GM19463 (cell line): Measurements from ENCODE around the gene SLC2A3.
"Not testable (repeated sequence)": the region's sequence is repeated elsewhere in the genome, so short reads cannot be mapped to it uniquely, and the experiment has no call there.

Experiments
- ATAC-seq: cut with Tn5 transposase; IDR thresholded peaks from one replicate; pipeline ENCODE4 v1.9.1; 2021; ENCODE audit warnings: mild to moderate bottlenecking, moderate library complexity; ENCODE audit not compliant: unreplicated experiment

Gene SLC2A3

GRCh38 chr12:7953912-7954311 lies 17.9 kb upstream of the SLC2A3 start:
- ATAC-seq, result not testable (repeated sequence)

DNA sequence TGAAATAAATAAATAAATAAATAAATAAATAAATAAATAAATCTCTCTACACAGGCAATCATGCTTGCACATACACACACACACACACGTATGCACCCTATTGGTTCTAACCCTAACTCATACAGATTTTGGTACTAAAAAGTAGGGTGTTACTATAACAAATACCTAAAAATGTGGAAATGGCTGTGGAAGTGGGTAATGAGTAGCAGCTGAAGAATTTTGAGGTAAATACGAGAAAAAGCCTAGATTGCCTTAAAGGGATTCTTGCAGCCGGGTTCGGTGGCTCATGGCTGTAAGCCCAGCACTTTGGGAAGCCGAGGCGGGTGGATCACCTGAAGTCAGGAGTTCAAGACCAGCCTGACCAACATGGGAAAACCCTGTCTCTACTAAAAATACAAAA lies 15.7 kb upstream of the SLC2A3 start:
- ATAC-seq, result no peak

GRCh38 chr12:7950230-7950943 lies 14.4 kb upstream of the SLC2A3 start:
- not testable (repeated sequence) for ATAC-seq

- no peak for ATAC-seq
Observed at GRCh38 chr12:7948589-7949260, 12.7 kb upstream of the SLC2A3 start.

GRCh38 chr12:7947011-7947410 lies 11.0 kb upstream of the SLC2A3 start:
- ATAC-seq, result no peak

DNA sequence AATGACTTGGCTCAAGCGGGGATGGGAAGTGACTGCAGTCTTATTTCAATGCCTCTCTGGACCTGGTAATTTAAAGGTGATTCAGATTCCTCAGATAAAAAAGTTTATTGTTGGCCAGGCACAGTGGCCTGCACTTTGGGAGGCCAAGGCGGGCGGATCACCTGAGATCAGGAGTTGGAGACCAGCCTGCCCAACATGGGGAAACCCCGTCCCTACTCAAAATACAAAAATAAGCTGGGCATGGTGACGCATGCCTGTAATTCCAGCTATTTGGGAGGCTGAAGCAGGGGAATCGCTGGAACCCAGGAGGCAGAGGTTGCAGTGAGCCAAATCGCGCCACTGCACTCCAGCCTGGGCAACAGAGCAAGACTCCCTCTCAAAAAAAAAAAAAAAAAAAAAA lies 8.8 kb upstream of the SLC2A3 start:
- ATAC-seq, result not testable (repeated sequence)

DNA sequence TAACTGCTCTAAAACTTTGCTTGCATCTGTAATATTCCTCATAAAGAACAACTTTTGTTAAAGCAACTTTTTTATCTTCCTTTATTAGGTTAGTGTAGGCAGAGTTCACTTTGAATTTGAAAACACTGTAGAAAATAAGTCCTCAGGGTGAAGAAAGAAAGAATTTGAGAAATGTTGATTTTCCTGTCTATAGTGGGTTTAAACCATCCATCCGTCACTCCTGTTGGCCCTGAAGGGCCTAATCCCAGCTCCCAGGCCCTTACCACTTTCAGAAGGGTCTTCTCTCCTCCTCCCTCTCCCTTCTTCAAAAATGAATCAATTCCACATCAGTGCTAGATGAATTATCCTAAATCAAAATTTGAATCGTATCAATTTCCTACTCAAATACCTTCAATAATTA lies 4.9 kb upstream of the SLC2A3 start:
- ATAC-seq, result no peak

- ATAC-seq, result no peak
Observed at GRCh38 chr12:7937833-7938506, 2.0 kb upstream of the SLC2A3 start.

GRCh38 chr12:7934889-7935492 lies 996 bp downstream of the SLC2A3 start:
- no peak for ATAC-seq

DNA sequence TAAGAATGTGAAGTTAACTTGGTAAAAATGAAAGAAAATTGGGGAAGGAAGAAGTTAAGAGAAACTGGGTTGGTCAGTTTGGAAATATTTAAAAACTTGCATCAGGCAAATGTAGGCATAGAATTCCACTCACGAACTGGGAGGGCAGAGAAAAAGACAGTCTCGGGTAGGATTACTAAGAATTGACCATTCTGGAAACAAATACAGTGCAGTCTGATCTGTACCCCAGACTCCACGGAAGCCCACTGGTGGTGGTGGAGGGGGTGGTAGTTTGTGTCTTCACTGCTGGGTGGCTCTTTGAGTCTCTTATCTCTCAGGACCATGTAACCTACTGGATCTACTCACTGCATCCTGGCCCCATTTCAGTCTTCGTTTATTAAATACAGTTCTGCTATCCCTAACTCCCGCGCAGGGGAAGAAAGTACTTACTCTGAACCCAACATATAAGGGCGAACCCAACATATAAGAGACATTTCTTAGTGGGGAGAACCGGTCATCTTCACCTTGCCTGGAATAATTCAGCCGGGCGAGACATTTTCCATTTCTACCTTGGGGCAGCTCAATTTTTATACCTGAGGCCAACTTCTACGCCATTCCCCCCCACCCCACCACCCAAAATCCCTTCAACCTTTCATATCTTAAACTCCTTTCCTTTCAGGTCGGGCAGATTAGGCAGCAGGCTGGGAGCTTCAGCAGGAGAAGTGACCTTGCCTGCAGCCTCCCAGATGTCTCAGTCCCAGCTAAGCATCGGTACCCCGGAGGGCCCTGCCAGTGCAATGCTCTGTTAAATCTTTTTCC lies 1.7 kb downstream of the SLC2A3 start:
- no peak for ATAC-seq

DNA sequence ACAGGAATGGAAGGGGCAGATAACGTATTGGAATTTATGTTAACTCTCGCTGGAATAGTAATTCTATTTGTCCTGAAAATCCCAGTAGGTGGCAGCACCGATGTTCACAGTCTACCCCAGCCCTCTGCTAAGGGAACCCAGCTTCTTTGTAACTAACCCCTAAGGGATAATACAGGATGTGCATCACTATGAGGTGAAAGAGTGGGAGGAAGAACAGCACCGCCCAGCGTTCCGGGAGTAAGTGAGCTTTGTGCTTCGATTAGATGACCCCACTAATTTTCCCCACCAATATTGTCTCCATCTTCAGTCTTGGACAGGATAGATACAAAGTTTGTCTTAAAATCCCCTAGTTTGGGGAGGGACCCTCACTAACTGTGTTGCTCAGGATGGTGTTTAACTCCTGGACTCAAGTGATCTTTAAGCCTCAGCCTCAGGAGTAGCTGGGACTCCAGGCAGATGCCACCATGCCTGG lies 2.7 kb downstream of the SLC2A3 start:
- ATAC-seq, result peak; percentile 88

DNA sequence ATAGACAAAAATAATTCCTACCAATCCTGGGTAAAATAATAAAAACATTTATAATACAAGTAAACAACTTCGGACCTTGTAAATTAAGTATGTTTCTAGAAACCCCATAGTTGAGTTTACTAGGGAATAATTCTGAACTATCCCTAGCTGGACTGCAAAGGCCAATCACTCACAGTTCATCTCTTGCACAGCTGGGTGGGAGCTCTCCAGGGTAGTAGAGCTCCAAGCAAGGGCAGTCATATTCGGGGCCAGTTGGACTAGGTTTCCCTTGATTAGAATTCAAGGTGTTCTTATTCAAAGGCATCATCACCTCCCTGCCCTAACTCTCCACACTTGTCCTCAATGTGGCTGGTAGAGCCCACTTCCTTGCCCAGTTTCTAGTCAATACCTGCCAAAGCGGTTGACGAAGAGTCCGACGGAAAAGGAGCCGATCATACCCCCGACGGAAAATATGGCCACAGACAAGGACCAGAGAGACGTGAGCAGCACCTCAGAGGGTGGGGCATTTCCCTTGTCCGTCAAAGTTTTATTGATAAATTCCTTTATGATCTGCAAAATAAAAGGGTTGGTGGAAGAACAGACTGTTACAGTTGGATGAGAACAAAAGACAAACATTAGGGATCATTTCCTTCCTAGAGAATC lies 3.3 kb downstream of the SLC2A3 start:
- ATAC-seq, result not testable (repeated sequence)

- ATAC-seq, result no peak
Observed at GRCh38 chr12:7929083-7929792, 6.7 kb downstream of the SLC2A3 start.

- no peak for ATAC-seq
Observed at GRCh38 chr12:7927470-7927869, 8.5 kb downstream of the SLC2A3 start.

DNA sequence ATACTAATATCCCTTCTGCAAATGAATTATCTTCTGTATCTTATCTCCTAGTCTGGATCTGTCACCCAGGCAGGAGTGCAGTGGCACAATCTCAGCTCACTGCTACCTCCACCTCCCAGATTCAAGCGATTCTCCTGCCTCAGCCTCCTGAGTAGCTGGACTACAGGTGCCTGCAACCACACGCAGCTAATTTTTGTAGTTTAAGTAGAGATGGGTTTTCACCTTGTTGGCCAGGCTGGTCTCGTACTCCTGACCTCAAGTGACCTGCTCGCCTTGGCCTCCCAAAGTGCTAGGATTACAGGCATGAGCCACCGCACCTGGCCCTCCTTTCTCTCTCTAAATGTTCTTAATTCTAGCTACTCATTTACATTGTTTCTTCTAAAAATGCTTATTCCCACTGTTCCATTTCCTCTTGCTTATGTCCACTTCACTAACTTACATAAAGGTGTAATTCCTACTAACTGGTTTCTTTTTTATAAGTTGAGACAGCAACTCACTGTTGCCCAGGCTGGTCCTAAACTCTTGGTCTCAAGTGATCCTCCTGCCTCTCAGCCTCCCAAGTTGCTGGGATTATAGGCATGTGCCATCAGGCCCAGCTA lies 9.8 kb downstream of the SLC2A3 start:
- not testable (repeated sequence) for ATAC-seq

DNA sequence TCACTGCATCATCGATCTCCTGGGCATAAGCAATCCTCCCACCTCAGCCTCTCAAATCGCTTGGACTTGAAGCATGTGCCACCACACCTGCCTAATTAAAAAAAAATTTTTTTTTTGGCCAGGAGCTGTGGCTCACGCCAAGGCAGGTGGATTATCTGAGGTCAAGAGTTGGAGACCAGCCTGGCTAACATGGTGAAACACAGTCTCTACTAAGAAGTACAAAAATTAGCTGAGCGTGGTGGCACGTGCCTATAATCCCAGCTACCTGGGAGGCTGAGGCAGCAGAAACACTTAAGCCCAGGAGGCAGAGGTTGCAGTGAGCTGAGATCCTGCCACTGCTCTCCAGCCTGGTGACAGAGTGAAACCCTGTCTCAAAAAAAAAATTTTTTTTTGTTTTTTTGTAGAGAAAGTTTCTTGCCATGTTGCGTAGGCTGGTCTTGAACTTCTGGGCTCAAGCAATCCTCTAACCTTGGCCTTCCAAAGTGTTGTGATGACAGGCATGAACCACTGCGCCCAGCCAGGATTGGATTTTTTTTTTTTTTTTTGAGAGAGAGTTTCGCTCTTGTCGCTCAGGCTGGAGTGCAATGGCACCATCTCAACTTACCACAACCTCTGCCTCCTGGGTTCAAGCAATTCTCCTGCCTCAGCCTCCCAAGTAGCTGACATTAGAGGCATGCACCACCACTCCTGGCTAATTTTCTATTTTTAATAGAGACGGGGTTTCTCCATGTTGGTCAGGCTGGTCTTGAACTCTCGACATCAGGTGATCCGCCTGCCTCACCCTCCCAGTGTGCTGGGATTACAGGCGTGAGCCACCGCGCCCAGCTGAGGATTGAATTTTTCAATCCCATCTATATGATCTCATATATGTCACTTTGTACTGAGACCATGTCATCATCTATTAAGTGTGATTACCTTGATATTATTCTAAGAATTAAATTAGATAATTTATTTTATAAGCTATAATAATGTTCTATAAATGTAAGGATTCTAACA lies 12.4 kb downstream of the SLC2A3 start:
- no peak for ATAC-seq

DNA sequence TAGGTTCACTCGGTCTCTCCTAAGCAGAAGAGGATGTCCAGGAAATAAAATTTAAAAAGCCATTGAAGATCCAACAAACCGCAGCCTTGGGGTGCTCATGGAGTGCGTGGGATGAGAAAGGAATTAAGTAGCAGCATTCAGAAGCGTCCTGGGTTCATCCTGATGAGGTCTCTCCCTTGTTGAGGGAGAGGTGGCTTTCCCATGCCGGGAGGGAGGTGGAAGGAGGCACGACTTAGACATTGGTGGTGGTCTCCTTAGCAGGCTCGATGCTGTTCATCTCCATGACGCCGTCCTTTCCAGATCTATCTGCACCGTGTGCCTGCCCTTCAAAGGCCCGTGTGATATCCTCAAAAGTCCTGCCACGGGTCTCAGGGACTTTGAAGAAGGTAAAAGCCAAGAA lies 14.8 kb downstream of the SLC2A3 start:
- ATAC-seq, result not testable (repeated sequence)

- ATAC-seq, result not testable (repeated sequence)
Observed at GRCh38 chr12:7918268-7918590, 17.8 kb downstream of the SLC2A3 start.
